ENCODE measurements around the gene CEP104. TPM values are rescaled to one million over a fixed set of nuclear protein-coding genes. Genes with fewer than 3 reads are reported as not detected.

CEP104 gene
- total and polyA plus RNA-seq, 9 of the 15 experiments (the other 6 are each of a cell fraction or from before 2014, with no cell fraction given): 11.2 to 63.4 (median 42.6) TPM

GRCh38 chr1:3796215-3797061 lies 60.6 kb downstream of the CEP104 start, which contains the start of gene LRRC47 (continued):
- peak; percentile 83 for TF ChIP-seq AFF4 (CRISPR knock-in tag; IDR thresholded peaks at IDR 0.05)
- TF ChIP-seq, protein P1, sequence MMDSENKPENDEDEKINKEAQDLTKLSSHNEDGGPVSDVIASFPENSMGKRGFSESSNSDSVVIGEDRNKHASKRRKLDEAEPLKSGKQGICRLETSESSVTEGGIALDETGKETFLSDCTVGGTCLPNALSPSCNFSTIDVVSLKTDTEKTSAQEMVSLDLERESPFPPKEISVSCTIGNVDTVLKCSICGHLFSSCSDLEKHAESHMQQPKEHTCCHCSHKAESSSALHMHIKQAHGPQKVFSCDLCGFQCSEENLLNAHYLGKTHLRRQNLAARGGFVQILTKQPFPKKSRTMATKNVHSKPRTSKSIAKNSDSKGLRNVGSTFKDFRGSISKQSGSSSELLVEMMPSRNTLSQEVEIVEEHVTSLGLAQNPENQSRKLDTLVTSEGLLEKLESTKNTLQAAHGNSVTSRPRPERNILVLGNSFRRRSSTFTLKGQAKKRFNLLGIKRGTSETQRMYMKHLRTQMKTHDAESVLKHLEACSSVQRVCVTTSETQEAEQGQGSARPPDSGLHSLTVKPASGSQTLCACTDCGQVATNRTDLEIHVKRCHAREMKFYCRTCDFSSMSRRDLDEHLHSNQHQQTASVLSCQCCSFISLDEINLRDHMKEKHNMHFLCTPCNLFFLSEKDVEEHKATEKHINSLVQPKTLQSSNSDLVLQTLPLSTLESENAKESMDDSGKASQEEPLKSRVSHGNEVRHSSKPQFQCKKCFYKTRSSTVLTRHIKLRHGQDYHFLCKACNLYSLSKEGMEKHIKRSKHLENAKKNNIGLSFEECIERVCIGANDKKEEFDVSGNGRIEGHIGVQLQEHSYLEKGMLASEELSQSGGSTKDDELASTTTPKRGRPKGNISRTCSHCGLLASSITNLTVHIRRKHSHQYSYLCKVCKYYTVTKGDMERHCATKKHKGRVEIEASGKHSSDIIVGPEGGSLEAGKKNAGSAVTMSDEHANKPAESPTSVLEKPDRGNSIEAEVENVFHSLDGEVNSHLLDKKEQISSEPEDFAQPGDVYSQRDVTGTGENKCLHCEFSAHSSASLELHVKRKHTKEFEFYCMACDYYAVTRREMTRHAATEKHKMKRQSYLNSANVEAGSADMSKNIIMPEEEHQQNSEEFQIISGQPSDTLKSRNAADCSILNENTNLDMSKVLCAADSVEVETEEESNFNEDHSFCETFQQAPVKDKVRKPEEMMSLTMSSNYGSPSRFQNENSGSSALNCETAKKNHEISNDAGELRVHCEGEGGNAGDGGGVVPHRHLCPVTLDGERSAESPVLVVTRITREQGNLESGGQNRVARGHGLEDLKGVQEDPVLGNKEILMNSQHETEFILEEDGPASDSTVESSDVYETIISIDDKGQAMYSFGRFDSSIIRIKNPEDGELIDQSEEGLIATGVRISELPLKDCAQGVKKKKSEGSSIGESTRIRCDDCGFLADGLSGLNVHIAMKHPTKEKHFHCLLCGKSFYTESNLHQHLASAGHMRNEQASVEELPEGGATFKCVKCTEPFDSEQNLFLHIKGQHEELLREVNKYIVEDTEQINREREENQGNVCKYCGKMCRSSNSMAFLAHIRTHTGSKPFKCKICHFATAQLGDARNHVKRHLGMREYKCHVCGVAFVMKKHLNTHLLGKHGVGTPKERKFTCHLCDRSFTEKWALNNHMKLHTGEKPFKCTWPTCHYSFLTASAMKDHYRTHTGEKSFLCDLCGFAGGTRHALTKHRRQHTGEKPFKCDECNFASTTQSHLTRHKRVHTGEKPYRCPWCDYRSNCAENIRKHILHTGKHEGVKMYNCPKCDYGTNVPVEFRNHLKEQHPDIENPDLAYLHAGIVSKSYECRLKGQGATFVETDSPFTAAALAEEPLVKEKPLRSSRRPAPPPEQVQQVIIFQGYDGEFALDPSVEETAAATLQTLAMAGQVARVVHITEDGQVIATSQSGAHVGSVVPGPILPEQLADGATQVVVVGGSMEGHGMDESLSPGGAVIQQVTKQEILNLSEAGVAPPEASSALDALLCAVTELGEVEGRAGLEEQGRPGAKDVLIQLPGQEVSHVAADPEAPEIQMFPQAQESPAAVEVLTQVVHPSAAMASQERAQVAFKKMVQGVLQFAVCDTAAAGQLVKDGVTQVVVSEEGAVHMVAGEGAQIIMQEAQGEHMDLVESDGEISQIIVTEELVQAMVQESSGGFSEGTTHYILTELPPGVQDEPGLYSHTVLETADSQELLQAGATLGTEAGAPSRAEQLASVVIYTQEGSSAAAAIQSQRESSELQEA (IDR thresholded peaks at IDR 0.05; ENCODE audit: low read depth): no peak
- TF ChIP-seq BRF1 (IDR thresholded peaks at IDR 0.05; ENCODE audit: borderline replicate concordance, extremely low read depth, insufficient read length): no peak
- peak; percentile 94 for TF ChIP-seq DIDO1 (tag; IDR thresholded peaks at IDR 0.05; ENCODE audit: low read depth)
- TF ChIP-seq ZNF717 (CRISPR knock-in tag; IDR thresholded peaks at IDR 0.05): no peak
- 0 out of 2 replicates have a peak, but pooled peaks have one; percentile 25 for TF ChIP-seq NR2F6 (CRISPR knock-in tag; IDR thresholded peaks at IDR 0.05)
- TF ChIP-seq CBX1 (IDR thresholded peaks at IDR 0.05; ENCODE audit: low read depth): peak; percentile 73; the same call in 1 of the 2 replicates
- peak; percentile 77 for TF ChIP-seq SUPT5H (IDR thresholded peaks at IDR 0.05)
- peak; percentile 81 for TF ChIP-seq TCF7 (IDR thresholded peaks at IDR 0.05; ENCODE audit: borderline replicate concordance)
- TF ChIP-seq ZNF79 (CRISPR knock-in tag; IDR thresholded peaks at IDR 0.05; ENCODE audit: low read depth): no peak
- TF ChIP-seq, protein P2, sequence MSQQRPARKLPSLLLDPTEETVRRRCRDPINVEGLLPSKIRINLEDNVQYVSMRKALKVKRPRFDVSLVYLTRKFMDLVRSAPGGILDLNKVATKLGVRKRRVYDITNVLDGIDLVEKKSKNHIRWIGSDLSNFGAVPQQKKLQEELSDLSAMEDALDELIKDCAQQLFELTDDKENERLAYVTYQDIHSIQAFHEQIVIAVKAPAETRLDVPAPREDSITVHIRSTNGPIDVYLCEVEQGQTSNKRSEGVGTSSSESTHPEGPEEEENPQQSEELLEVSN (IDR thresholded peaks at IDR 0.05; ENCODE audit: borderline replicate concordance in 1 of 2, extremely low read depth in 1 of 2, insufficient read depth in 1 of 2, insufficient read length in 1 of 2, low read depth in 1 of 2, low read length in 1 of 2, poor library complexity in 1 of 2, severe bottlenecking in 1 of 2): peak in 1 of 2 experiments; percentile 23
- TF ChIP-seq KDM5B (IDR thresholded peaks at IDR 0.05; ENCODE audit: insufficient replicate concordance, low read depth, low read length): peak; percentile 73
- TF ChIP-seq MBD2 (IDR thresholded peaks at IDR 0.05; ENCODE audit: borderline replicate concordance, low read depth): peak; percentile 75
- TF ChIP-seq EHMT2 (IDR thresholded peaks at IDR 0.05): 0 out of 2 replicates have a peak, but pooled peaks have one; percentile 36
